Right lobe of liver (tissue), 6 donors: ENCODE data around the gene SCN2A. TPM values are rescaled to one million over a fixed set of nuclear protein-coding genes. Genes with fewer than 3 reads are reported as not detected.
A peak's percentile ranks its signal among the peaks of the same experiment; 100 is the strongest.

Source experiments
- ATAC-seq, 4 donors: fragments of 200-7000 bp; cut with Tn5 transposase; one replicate each; pipeline ENCODE4 v1.9.1; 2020; ENCODE audit warnings: mild to moderate bottlenecking in 4 of 4, moderate library complexity in 4 of 4
- DNase-seq, 3 donors: peaks; one replicate each; pipeline ENCODE4 v3.0.0-alpha.2; 2020
- H3K27ac ChIP-seq, 3 donors: fragments of 200-600 bp; one replicate each; pipeline ENCODE4 v1.8.0; 2022
- H3K27me3 ChIP-seq, 2 donors: fragments of 200-600 bp; one replicate each; pipeline ENCODE4 v1.8.0; 2022
- H3K36me3 ChIP-seq, 4 donors: fragments of 200-600 bp; sonication (generic) in 1 of 4; one replicate each; pipeline versions ENCODE4 v1.5.1 to v1.8.0; 2017 to 2022; ENCODE audit warnings: control low read depth in 1 of 4
- H3K4me1 ChIP-seq, 4 donors: fragments of 200-600 bp; sonication (generic) in 1 of 4; one replicate each; pipeline versions ENCODE4 v1.5.1 to v1.8.0; 2017 to 2022; ENCODE audit warnings: control low read depth in 1 of 4
- H3K4me3 ChIP-seq, 3 donors: fragments of 200-600 bp; one replicate each; pipeline ENCODE4 v1.8.0; 2022
- H3K9me3 ChIP-seq, 4 donors: fragments of 200-600 bp; sonication (generic) in 1 of 4; one replicate each; pipeline versions ENCODE4 v1.5.1 to v1.8.0; 2017 to 2022; ENCODE audit warnings: control low read depth in 1 of 4
- POLR2A ChIP-seq: fragments of 450-650 bp; IDR thresholded peaks from one replicate; pipeline ENCODE4 v1.6.1; 2017; ENCODE audit warnings: antibody characterized with exemption, mild to moderate bottlenecking
- WGBS: methylation state at CpG from one replicate; pipeline ENCODE4 v1.1.6; 2018; ENCODE audit warnings: low coverage, low lambda C conversion rate; ENCODE audit not compliant: insufficient coverage; ENCODE audit errors: missing lambda C conversion rate; 5-methylcytosine and 5-hydroxymethylcytosine counted together
- intact Hi-C, 2 donors: fragments of 100-400 bp; cut with DNase I; formaldehyde crosslinking; loops; one replicate each; pipeline versions ENCODE4 v1.11.2 to v1.14.1; 2022
- long read RNA-seq: library from polyadenylated mRNA; unstranded; transcript quantifications from one replicate; pipeline ENCODE4 v2.0.0, GENCODE V29; 2019
- total RNA-seq, 6 experiments: library from RNA; depleted of rRNA in 2 of 6; stranded (reverse); fragments of >200 nt in 2 of 6; fragmentation: NEBNext Ultra II Directional in 3 of 6; extraction: Animal tissue kit (Norgen Biotek cat#: 25700) in 3 of 6; gene quantifications; one replicate each; pipeline versions ENCODE4 v1.1.0 to v1.2.4, GENCODE V29; 2016 to 2023
- TF ChIP-seq, protein P1 (sequence below), 4 donors: fragments of 200-600 bp in 3 of 4; fragments of 450-650 bp in 1 of 4; IDR thresholded peaks; one replicate each; pipeline versions ENCODE4 v1.5.1 to v1.8.0; 2016 to 2022; ENCODE audit warnings: antibody characterized with exemption in 4 of 4, mild to moderate bottlenecking in 2 of 4
- donor health status: DM: no; HTN: yes; CAD: no.
- donor health status: DM: no; HTN: no; CAD: no.
- donor health status: DM: no; HTN: no; CAD: no.
- donor health status: DM: no; HTN: yes; CAD: no.
- donor health status: DM: no; HTN: yes; CAD: no.

Gene SCN2A
- total RNA-seq: under 1 TPM in 2 of 6 experiments, not detected in 4; 0.12 to 0.27 TPM
- long read RNA-seq: 0 reads

DNA sequence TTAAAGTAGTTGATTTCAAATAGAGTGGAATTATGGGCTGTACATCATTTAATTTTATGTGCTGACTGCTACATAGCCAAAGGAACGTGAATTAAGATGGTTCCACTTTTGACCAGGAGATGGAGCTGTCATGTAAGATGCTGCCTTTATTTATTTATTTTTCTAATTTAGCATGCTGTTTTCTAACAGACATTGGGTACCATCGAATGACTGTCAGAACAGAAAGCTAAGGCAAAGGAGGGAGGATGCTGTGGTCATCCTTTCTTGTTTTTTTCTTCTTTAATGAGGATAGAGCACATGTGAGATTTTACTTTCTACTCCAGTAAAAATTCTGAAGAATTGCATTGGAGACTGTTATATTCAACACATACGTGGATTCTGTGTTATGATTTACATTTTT, at the start of gene SCN2A:
Gene SCN2A (plus strand): TSS at position 185 of the 400 bp plus-strand sequence. CDS start 56,410 bp downstream, outside the sequence.
- H3K9me3 ChIP-seq: no peaks in the 10 kb centered on the region
- TF ChIP-seq, protein P1, sequence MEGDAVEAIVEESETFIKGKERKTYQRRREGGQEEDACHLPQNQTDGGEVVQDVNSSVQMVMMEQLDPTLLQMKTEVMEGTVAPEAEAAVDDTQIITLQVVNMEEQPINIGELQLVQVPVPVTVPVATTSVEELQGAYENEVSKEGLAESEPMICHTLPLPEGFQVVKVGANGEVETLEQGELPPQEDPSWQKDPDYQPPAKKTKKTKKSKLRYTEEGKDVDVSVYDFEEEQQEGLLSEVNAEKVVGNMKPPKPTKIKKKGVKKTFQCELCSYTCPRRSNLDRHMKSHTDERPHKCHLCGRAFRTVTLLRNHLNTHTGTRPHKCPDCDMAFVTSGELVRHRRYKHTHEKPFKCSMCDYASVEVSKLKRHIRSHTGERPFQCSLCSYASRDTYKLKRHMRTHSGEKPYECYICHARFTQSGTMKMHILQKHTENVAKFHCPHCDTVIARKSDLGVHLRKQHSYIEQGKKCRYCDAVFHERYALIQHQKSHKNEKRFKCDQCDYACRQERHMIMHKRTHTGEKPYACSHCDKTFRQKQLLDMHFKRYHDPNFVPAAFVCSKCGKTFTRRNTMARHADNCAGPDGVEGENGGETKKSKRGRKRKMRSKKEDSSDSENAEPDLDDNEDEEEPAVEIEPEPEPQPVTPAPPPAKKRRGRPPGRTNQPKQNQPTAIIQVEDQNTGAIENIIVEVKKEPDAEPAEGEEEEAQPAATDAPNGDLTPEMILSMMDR (IDR thresholded peaks at IDR 0.05): peak; percentile 17 to 56 (median 44)
- TF ChIP-seq POLR2A: no peak
- intact Hi-C loops: no loop called here
- no peaks in the 10 kb centered on the region for H3K4me1 ChIP-seq
- no peak within 1 kb of the TSS for H3K4me3 ChIP-seq
- 21% methylated on average over 3 of the region's 3 CpGs for WGBS
- DNase-seq (no peak), ATAC-seq (peak in 2 of 4 donors; percentile 49 to 55)
- no peaks in the 10 kb centered on the region for H3K36me3 ChIP-seq
- H3K27me3 ChIP-seq: no peaks in the 10 kb centered on the region
- H3K27ac ChIP-seq: no peak within 1 kb of the TSS

DNA sequence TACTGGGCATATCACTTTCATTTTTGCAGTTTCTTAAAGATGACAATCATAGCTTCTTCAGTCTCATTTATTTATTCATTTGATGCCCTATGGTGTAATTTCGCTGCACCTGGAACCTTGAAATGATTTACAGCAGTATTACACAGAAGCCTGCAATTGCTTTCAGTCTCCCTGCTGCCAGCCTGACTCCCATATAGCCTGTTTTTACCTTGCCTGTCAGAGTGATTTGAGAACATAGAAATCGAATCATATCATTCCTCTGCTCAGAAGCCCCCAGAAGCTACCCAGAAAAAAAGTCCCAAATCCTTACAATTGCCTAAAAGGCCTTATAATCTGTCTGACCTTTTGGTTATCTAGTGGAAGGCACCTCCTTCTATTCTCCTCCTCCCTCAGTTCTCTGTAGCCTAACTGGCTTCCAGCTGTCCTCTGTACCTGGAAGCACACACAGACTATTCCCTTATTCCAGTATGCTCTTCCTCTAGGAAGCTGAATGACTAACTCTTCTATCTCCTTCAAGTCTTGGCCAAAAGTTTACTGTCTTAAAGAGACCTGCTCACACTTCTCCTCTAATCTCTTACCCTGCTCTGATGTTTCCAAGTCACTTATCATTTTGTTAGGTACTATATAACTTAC, 48.0 kb upstream of the SCN2A start:
- Histone ChIP-seq H3K9me3 (no peaks in the 10 kb centered on the region), H3K27ac (no peak overlapping the region), H3K4me1 (no peaks in the 10 kb centered on the region), H3K4me3 (no peak overlapping the region), H3K27me3 (no peaks in the 10 kb centered on the region), H3K36me3 (no peaks in the 10 kb centered on the region)
- ATAC-seq: no peak
- intact Hi-C loops: no loop called here
- no peak for DNase-seq
- no peak for TF ChIP-seq POLR2A
- TF ChIP-seq, protein P1 (IDR thresholded peaks at IDR 0.05): no peak
- 24% methylated on average over 2 of the region's 2 CpGs for WGBS

DNA sequence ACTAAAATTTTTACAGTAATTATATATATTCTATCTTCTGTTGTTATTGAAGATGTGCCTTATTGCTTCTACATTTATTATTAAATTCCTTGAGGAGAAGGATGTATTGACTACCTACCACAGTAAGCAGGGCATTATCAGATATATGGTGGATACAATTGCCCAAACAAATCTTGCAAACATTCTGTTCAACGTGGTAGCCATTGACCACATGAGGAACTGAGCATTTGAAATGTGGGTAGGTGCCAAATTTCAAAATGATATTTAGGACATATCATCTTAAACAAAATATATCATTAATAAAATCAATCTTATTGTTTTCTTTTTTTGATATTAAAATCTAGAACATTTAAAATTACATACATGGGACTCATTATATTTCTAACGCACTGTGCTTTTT, 46.5 kb upstream of the SCN2A start:
- WGBS: 58% methylated on average over 2 of the region's 2 CpGs
- Histone ChIP-seq H3K9me3 (no peaks in the 10 kb centered on the region), H3K27ac (no peak overlapping the region), H3K4me3 (no peak overlapping the region), H3K36me3 (no peaks in the 10 kb centered on the region), H3K27me3 (no peaks in the 10 kb centered on the region), H3K4me1 (no peaks in the 10 kb centered on the region)
- ATAC-seq: no peak
- TF ChIP-seq, protein P1 (IDR thresholded peaks at IDR 0.05): no peak
- no peak for TF ChIP-seq POLR2A
- DNase-seq: no peak
- intact Hi-C loops: no loop called here

DNA sequence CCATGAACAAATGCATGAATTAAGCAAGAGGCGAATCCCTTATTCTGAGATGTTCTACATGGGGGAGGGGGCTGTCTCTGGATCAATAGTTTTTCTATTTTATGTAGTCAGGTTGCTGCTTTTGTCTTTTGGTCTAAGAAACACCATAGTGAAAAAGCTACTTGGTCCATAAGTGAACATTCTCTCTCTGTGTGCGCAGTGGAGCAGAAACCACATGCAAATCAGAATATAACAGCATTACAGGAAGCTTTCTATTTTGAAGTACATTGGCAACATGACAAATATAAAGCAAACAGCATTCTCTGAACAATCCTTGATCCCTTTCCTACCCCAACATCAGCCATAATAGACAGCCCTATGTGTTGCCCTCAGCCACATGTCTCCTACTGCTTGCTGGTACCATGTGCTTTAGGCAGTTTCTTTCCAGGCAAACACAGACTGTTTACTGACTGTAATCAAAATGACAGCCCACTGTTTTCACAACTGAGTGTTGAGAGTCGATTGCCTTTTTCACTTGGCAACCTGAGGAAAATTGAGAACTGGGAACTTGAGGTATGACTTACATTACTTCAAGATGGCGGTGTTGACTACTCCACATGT, 45.9 kb upstream of the SCN2A start:
- Histone ChIP-seq H3K4me3 (no peak overlapping the region), H3K4me1 (no peaks in the 10 kb centered on the region), H3K27me3 (no peaks in the 10 kb centered on the region), H3K36me3 (no peaks in the 10 kb centered on the region), H3K9me3 (no peaks in the 10 kb centered on the region), H3K27ac (no peak overlapping the region)
- DNase-seq (no peak), ATAC-seq (no peak)
- 65% methylated on average over 4 of the region's 4 CpGs for WGBS
- TF ChIP-seq, protein P1 (IDR thresholded peaks at IDR 0.05): no peak
- no peak for TF ChIP-seq POLR2A
- intact Hi-C loops: no loop called here
